Measurements from ENCODE around the gene ZNF652.

DNA sequence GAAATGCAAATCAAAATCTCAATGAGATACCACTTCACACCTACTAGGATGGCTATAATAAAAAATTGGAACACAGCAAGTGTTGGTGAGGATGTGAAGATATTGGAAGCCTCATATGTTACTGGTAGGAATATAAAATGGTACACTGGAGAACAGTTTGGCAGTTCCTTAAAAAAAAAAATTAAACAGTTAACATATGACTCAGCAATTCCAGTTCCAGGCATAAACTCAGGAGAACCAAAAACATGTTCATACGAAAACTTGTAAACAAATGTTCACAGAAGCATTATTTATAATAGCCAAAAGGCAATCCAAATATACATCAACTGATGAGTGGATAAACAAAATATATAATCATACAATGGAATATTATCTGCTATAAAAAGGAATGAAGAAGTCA is 28.2 kb downstream of the ZNF652 start:
- TF ChIP-seq CTCF (IDR thresholded peaks at IDR 0.05) (no peak), EP300 (IDR thresholded peaks at IDR 0.05) (no peak)
